Panc1 (cell line): Measurements from ENCODE around the gene ABCG8. TPM values are rescaled to one million over a fixed set of nuclear protein-coding genes. Genes with fewer than 3 reads are reported as not detected.

Source experiments
- ATAC-seq: fragments of 200-7000 bp; cut with Tn5 transposase; 2 replicates; pipeline ENCODE4 v1.9.1; 2020; ENCODE audit warnings: mild to moderate bottlenecking, moderate library complexity
- BruUV-seq: library from RNA; stranded (reverse); fragments of 400-500 nt; replicated peaks from 2 replicates; lab custom pipeline; 2021; lab: Mats Ljungman, UMichigan
- CTCF ChIA-PET: fragments of 300-600 bp; sonication (Branson Sonifier 250); formaldehyde crosslinking; loops from one replicate; lab custom pipeline; 2022; ENCODE audit warnings: antibody characterized with exemption; lab: Charles Lee
- POLR2A ChIA-PET: fragments of 300-600 bp; sonication (Branson Sonifier 250); formaldehyde crosslinking; loops from one replicate; lab custom pipeline; 2022; ENCODE audit warnings: antibody characterized with exemption; lab: Charles Lee
- DNase-seq: peaks from one replicate; pipeline ENCODE4 v3.0.0-alpha.2; 2010; ENCODE audit warnings: low read depth, low spot score
- H3K27ac ChIP-seq: 2 replicates; pipeline ENCODE4 v1.5.1; 2011; ENCODE audit warnings: mild to moderate bottlenecking, low read length, inconsistent platforms
- H3K27me3 ChIP-seq: fragments of 200-500 bp; sonication (Bioruptor generic); 2 replicates; pipeline ENCODE4 v1.6.0; 2014; ENCODE audit warnings: low read length, inconsistent platforms; ENCODE audit not compliant: control insufficient read depth, insufficient read depth
- H3K36me3 ChIP-seq: fragments of 200-500 bp; sonication (Bioruptor generic); 2 replicates; pipeline ENCODE4 v1.5.1; 2014; ENCODE audit warnings: inconsistent platforms, mild to moderate bottlenecking, low read length, moderate library complexity; ENCODE audit not compliant: control insufficient read depth, insufficient read depth
- H3K4me1 ChIP-seq: 2 replicates; pipeline ENCODE4 v1.5.1; 2011; ENCODE audit warnings: inconsistent platforms, mild to moderate bottlenecking, low read length, moderate library complexity; ENCODE audit not compliant: control insufficient read depth, insufficient read depth
- H3K4me3 ChIP-seq, 2 experiments: 2 replicates each; pipeline ENCODE4 v1.5.1; 2011 to 2012; ENCODE audit warnings: low read depth in 2 of 2, low read length in 2 of 2, mild to moderate bottlenecking in 2 of 2, inconsistent platforms in 1 of 2, moderate library complexity in 1 of 2
- H3K9me3 ChIP-seq: fragments of 200-500 bp; sonication (Bioruptor generic); 2 replicates; pipeline ENCODE4 v1.5.1; 2014; ENCODE audit warnings: low read depth, mild to moderate bottlenecking, inconsistent platforms, low read length, moderate library complexity; ENCODE audit not compliant: control insufficient read depth, insufficient read depth
- CTCF ChIP-seq: fragments of 450-650 bp; IDR thresholded peaks from 2 replicates; pipeline ENCODE4 v1.5.1; 2017; ENCODE audit warnings: mild to moderate bottlenecking
- POLR2AphosphoS5 ChIP-seq: IDR thresholded peaks from 2 replicates; pipeline ENCODE4 v1.6.1; 2012; ENCODE audit warnings: mild to moderate bottlenecking, low read depth, low read length, moderate library complexity
- SIN3A ChIP-seq: IDR thresholded peaks from 2 replicates; pipeline ENCODE4 v1.6.1; 2012; ENCODE audit warnings: low read depth, mild to moderate bottlenecking, low read length, moderate library complexity, borderline replicate concordance; ENCODE audit not compliant: insufficient read depth
- TCF7L2 ChIP-seq: IDR thresholded peaks from 2 replicates; pipeline ENCODE4 v1.6.1; 2011; ENCODE audit warnings: mild to moderate bottlenecking, low read depth, low read length, inconsistent platforms
- in situ Hi-C: cut with HindIII; loops from 2 replicates; pipeline ENCODE4 v1.10.0; 2016; ENCODE audit warnings: low sequenced_read_pairs, low pct_unique_long_range_greater_than_20kb
- intact Hi-C: fragments of 100-400 bp; cut with micrococcal nuclease; formaldehyde crosslinking; loops from one replicate; pipeline ENCODE4 v1.10.0; 2022; ENCODE audit not compliant: unreplicated experiment
- total RNA-seq: library from RNA; stranded (reverse); gene quantifications from one replicate; pipeline ENCODE4 v1.2.1, GENCODE V29; 2021; ENCODE audit not compliant: unreplicated experiment
- TF ChIP-seq, protein P1 (sequence below), 2 experiments: IDR thresholded peaks; 2 replicates each; pipeline ENCODE4 v1.6.1; 2011 to 2012; ENCODE audit warnings: low read depth in 2 of 2, control low read depth in 1 of 2, low read length in 1 of 2, mild to moderate bottlenecking in 1 of 2, moderate library complexity in 1 of 2; ENCODE audit not compliant: insufficient read depth in 1 of 2

ABCG8 gene
- total RNA-seq, 1 experiment from 2014 or later: 0.03 TPM

DNA sequence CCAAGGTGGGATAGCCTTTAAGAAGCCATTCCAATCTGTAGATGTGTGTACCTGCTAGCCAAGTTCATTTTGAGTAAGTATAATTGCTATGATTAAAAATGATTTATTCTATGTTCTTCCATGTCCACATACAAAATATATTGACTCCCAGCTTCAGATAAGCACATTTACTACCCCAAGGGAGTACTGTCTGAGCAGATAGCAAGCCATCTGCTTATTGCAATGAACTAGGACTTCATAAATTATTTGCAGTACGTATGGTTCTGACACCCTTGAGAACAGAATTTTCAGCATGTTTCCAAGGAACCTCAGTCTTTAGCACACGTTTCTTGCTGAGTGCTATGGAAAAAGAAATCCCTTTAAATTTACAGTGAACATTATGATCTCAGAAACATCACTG is 28.3 kb upstream of the ABCG8 start:
- ATAC-seq: no peak
- in situ Hi-C loops (no loop called here), intact Hi-C loops (no loop called here)
- no peak for TF ChIP-seq SIN3A
- TF ChIP-seq TCF7L2: no peak
- TF ChIP-seq, protein P1, sequence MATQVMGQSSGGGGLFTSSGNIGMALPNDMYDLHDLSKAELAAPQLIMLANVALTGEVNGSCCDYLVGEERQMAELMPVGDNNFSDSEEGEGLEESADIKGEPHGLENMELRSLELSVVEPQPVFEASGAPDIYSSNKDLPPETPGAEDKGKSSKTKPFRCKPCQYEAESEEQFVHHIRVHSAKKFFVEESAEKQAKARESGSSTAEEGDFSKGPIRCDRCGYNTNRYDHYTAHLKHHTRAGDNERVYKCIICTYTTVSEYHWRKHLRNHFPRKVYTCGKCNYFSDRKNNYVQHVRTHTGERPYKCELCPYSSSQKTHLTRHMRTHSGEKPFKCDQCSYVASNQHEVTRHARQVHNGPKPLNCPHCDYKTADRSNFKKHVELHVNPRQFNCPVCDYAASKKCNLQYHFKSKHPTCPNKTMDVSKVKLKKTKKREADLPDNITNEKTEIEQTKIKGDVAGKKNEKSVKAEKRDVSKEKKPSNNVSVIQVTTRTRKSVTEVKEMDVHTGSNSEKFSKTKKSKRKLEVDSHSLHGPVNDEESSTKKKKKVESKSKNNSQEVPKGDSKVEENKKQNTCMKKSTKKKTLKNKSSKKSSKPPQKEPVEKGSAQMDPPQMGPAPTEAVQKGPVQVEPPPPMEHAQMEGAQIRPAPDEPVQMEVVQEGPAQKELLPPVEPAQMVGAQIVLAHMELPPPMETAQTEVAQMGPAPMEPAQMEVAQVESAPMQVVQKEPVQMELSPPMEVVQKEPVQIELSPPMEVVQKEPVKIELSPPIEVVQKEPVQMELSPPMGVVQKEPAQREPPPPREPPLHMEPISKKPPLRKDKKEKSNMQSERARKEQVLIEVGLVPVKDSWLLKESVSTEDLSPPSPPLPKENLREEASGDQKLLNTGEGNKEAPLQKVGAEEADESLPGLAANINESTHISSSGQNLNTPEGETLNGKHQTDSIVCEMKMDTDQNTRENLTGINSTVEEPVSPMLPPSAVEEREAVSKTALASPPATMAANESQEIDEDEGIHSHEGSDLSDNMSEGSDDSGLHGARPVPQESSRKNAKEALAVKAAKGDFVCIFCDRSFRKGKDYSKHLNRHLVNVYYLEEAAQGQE (IDR thresholded peaks at IDR 0.05; ENCODE audit: insufficient read depth in 1 of 2, low read depth in 2 of 2, low read length in 1 of 2): no peak
- TF ChIP-seq CTCF: no peak
- TF ChIP-seq POLR2AphosphoS5: no peak
- no TSS peak for BruUV-seq
- no peak for DNase-seq
- Histone ChIP-seq H3K27me3 (no peaks in the 10 kb centered on the region), H3K27ac (no peak overlapping the region), H3K4me1 (no peaks in the 10 kb centered on the region), H3K36me3 (no peaks in the 10 kb centered on the region), H3K9me3 (no peaks in the 10 kb centered on the region), H3K4me3 (no peak overlapping the region)
- ChIA-PET POLR2A (no interaction called here), CTCF (no interaction called here)

DNA sequence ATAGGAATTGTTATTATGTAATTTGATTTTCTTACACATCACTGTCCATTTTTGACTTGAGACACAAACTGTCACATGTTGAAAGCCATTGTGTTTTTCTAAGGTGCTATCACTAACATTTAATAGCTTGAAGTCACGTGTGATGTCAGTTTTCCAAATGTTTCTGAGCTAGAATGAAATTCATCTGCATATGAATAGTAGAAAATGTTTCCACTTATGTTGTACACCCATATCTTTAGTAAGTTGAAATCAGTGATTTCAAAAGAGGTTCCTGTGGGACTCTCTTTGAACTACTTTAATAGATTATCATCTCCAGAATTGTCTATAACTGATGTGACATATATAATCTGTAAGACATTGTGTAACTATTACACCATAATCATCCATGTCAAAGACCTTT is 27.9 kb upstream of the ABCG8 start:
- H3K36me3 ChIP-seq: no peaks in the 10 kb centered on the region
- no TSS peak for BruUV-seq
- ATAC-seq: no peak
- TF ChIP-seq SIN3A (no peak), TCF7L2 (no peak), CTCF (no peak), POLR2AphosphoS5 (no peak)
- TF ChIP-seq, protein P1 (IDR thresholded peaks at IDR 0.05; ENCODE audit: insufficient read depth in 1 of 2, low read depth in 2 of 2, low read length in 1 of 2): no peak
- no peaks in the 10 kb centered on the region for H3K27me3 ChIP-seq
- CTCF ChIA-PET: no interaction called here
- POLR2A ChIA-PET: no interaction called here
- intact Hi-C loops (no loop called here), in situ Hi-C loops (no loop called here)
- no peak overlapping the region for H3K4me3 ChIP-seq
- H3K4me1 ChIP-seq: no peaks in the 10 kb centered on the region
- no peak for DNase-seq
- H3K27ac ChIP-seq: no peak overlapping the region
- no peaks in the 10 kb centered on the region for H3K9me3 ChIP-seq
